HepG2 (cell line): ENCODE results near the gene GDF7. TPM values are rescaled to one million over a fixed set of nuclear protein-coding genes. Genes with fewer than 3 reads are reported as not detected.

Experiments used
- AHDC1 ChIP-seq: sonication (generic); formaldehyde crosslinking; IDR thresholded peaks from 2 replicates; pipeline ENCODE4 v1.5.1; 2020; ENCODE audit warnings: mild to moderate bottlenecking, missing genetic modification reagents, borderline replicate concordance
- ATAD3A ChIP-seq: sonication (generic); formaldehyde crosslinking; IDR thresholded peaks from 2 replicates; pipeline ENCODE4 v1.4.0; 2020; ENCODE audit warnings: missing genetic modification reagents
- CREB3 ChIP-seq: sonication (generic); formaldehyde crosslinking; IDR thresholded peaks from 2 replicates; pipeline ENCODE4 v1.5.0; 2020; ENCODE audit warnings: missing genetic modification reagents
- FOSL2 ChIP-seq: sonication (generic); formaldehyde crosslinking; IDR thresholded peaks from 2 replicates; pipeline ENCODE4 v1.4.0; 2020; ENCODE audit warnings: missing genetic modification reagents
- GTF2F1 ChIP-seq: fragments of 150-350 bp; IDR thresholded peaks from 2 replicates; pipeline ENCODE4 v1.6.1; 2014; ENCODE audit warnings: low read length
- GZF1 ChIP-seq: sonication (generic); formaldehyde crosslinking; IDR thresholded peaks from 2 replicates; pipeline ENCODE4 v1.5.1; 2020; ENCODE audit warnings: mild to moderate bottlenecking, missing genetic modification reagents
- HMGXB4 ChIP-seq, 2 experiments: sonication (generic) in 1 of 2; formaldehyde crosslinking in 1 of 2; IDR thresholded peaks; 2 replicates each; pipeline versions ENCODE4 v1.4.0 to v1.6.1; 2018 to 2020; ENCODE audit warnings: missing genetic modification reagents in 2 of 2, borderline replicate concordance in 1 of 2, low read depth in 1 of 2, mild to moderate bottlenecking in 1 of 2, missing biosample characterization in 1 of 2
- ISX ChIP-seq: sonication (generic); formaldehyde crosslinking; conservative IDR thresholded peaks from 2 replicates; pipeline ENCODE4 v1.5.0; 2020; ENCODE audit warnings: missing genetic modification reagents
- KAT7 ChIP-seq: IDR thresholded peaks from 2 replicates; pipeline ENCODE4 v1.6.1; 2018; ENCODE audit warnings: borderline replicate concordance, missing compliant biosample characterization
- KAT8 ChIP-seq: IDR thresholded peaks from 2 replicates; pipeline ENCODE4 v1.6.1; 2016; ENCODE audit warnings: missing genetic modification reagents, missing compliant biosample characterization
- NFYC ChIP-seq: IDR thresholded peaks from 2 replicates; pipeline ENCODE4 v1.6.1; 2016; ENCODE audit warnings: missing genetic modification reagents, missing compliant biosample characterization
- SMARCC2 ChIP-seq: fragments of 450-650 bp; IDR thresholded peaks from 2 replicates; pipeline ENCODE4 v1.6.1; 2017; ENCODE audit warnings: antibody characterized with exemption, mild to moderate bottlenecking
- ZBTB8A ChIP-seq: sonication (generic); formaldehyde crosslinking; IDR thresholded peaks from 2 replicates; pipeline ENCODE4 v1.4.0; 2020; ENCODE audit warnings: mild to moderate bottlenecking, low read depth, missing genetic modification reagents, borderline replicate concordance
- ZNF101 ChIP-seq: sonication (generic); formaldehyde crosslinking; IDR thresholded peaks from 2 replicates; pipeline ENCODE4 v1.4.0; 2020; ENCODE audit warnings: mild to moderate bottlenecking, low read depth, missing genetic modification reagents, borderline replicate concordance
- ZNF136 ChIP-seq: sonication (generic); formaldehyde crosslinking; IDR thresholded peaks from 2 replicates; pipeline ENCODE4 v1.8.1; 2022; ENCODE audit warnings: low read depth, mild to moderate bottlenecking, moderate library complexity, missing genetic modification reagents
- ZNF350 ChIP-seq: sonication (generic); formaldehyde crosslinking; IDR thresholded peaks from 2 replicates; pipeline ENCODE4 v1.4.0; 2020; ENCODE audit warnings: mild to moderate bottlenecking, low read depth, missing genetic modification reagents, borderline replicate concordance
- ZNF430 ChIP-seq: sonication (generic); formaldehyde crosslinking; IDR thresholded peaks from 2 replicates; pipeline ENCODE4 v1.9.0; 2021; ENCODE audit warnings: mild to moderate bottlenecking, missing genetic modification reagents
- ZNF510 ChIP-seq: sonication (generic); formaldehyde crosslinking; IDR thresholded peaks from 2 replicates; pipeline ENCODE4 v1.4.0; 2020; ENCODE audit warnings: low read depth, mild to moderate bottlenecking, missing genetic modification reagents
- ZNF570 ChIP-seq: sonication (generic); formaldehyde crosslinking; IDR thresholded peaks from 2 replicates; pipeline ENCODE4 v1.4.0; 2020; ENCODE audit warnings: mild to moderate bottlenecking, missing genetic modification reagents, borderline replicate concordance
- ZNF589 ChIP-seq: sonication (generic); formaldehyde crosslinking; conservative IDR thresholded peaks from 2 replicates; pipeline ENCODE4 v1.8.0; 2022; ENCODE audit warnings: mild to moderate bottlenecking, moderate library complexity, missing genetic modification reagents
- polyA plus RNA-seq, 8 experiments: library from polyadenylated mRNA; depleted of rRNA in 3 of 8; stranded (reverse) in 7 of 8; unstranded in 1 of 8; fragments of >200 nt; fragmentation: Illumina TruSeq in 4 of 8; extraction: Trizol in 4 of 8; gene quantifications; 2 replicates each; pipeline versions ENCODE4 v1.2.1 to v1.2.3, GENCODE V29; 2011 to 2016; ENCODE audit warnings: low read depth in 4 of 8, missing spikeins in 1 of 8, mixed read lengths in 1 of 8; ENCODE audit not compliant: insufficient read depth in 1 of 8
- total RNA-seq, 5 experiments: library from RNA; depleted of rRNA; stranded (reverse); fragments of >200 nt; fragmentation: Illumina TruSeq; extraction: Trizol; gene quantifications; 2 replicates each; pipeline ENCODE4 v1.2.3, GENCODE V29; 2016; ENCODE audit warnings: low read depth in 1 of 5

The GDF7 gene
- total and polyA plus RNA-seq, 2 of the 13 experiments (the other 11 are each of a cell fraction or from before 2014, with no cell fraction given) = 1.6 to 15.0 TPM

- TF ChIP-seq KAT7 (CRISPR knock-in tag) (peak; percentile 71; the same call in 1 of the 2 replicates), CREB3 (peak; percentile 76; the same call in 1 of the 2 replicates), ZNF136 (CRISPR knock-in tag) (peak; percentile 66; the same call in 1 of the 2 replicates), ZBTB8A (CRISPR knock-in tag) (0 out of 2 replicates have a peak, but pooled peaks have one; percentile 74), ZNF510 (CRISPR knock-in tag) (no peak; the same call in 1 of the 2 replicates), GZF1 (CRISPR knock-in tag) (0 out of 2 replicates have a peak, but pooled peaks have one; percentile 29), ZNF589 (CRISPR knock-in tag) (no peak; the same call in 1 of the 2 replicates), ZNF101 (CRISPR knock-in tag) (no peak), ZNF350 (CRISPR knock-in tag) (peak; percentile 39; the same call in 1 of the 2 replicates), ZNF430 (CRISPR knock-in tag) (peak; percentile 85), NFYC (CRISPR knock-in tag) (no peak; the same call in 1 of the 2 replicates), ATAD3A (0 out of 2 replicates have a peak, but pooled peaks have one; percentile 20), ISX (CRISPR knock-in tag) (no peak), ZNF570 (CRISPR knock-in tag) (no peak), SMARCC2 (no peak), HMGXB4 (CRISPR knock-in tag; IDR thresholded peaks at IDR 0.05; ENCODE audit: borderline replicate concordance in 1 of 2, low read depth in 1 of 2) (peak; percentile 90 to 99; a peak in 3 of 4 replicates), GTF2F1 (no peak), KAT8 (CRISPR knock-in tag) (peak; percentile 79; the same call in 1 of the 2 replicates), AHDC1 (CRISPR knock-in tag) (peak; percentile 64), FOSL2 (no peak; the same call in 1 of the 2 replicates)
Measured at GRCh38 chr2:20650877-20651730, 15.8 kb upstream of the GDF7 start, which contains the start of gene HS1BP3 (continued).
